C4-2B (cell line): Measurements from ENCODE around the gene MSMP.

ENCODE experiments used
- ZFX ChIP-seq: fragments of 450-650 bp; IDR thresholded peaks from 2 replicates; pipeline ENCODE4 v1.6.1; 2017
- TF ChIP-seq, protein P1 (sequence below): fragments of 450-650 bp; conservative IDR thresholded peaks from 2 replicates; pipeline ENCODE4 v1.5.1; 2017; ENCODE audit warnings: mild to moderate bottlenecking

DNA sequence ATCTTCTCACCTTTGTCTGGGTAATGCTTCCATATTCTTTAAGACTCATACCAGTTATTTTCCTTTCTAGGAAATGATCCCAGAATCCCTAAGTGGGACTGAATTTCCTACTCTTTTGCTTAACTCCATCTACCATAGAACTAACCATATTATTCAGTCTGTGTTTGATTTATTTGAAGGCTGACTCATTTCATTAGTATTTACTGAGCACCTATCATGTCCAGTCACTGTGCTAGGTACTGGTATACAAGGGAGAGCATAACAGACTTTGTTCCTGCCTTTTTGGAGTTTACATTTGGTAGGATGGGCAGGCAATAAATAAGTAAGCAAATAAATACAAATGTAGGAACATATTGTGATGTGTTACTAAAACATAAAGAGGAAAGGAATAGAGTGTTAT lies 41.6 kb upstream of the MSMP start:
- TF ChIP-seq, protein P1, sequence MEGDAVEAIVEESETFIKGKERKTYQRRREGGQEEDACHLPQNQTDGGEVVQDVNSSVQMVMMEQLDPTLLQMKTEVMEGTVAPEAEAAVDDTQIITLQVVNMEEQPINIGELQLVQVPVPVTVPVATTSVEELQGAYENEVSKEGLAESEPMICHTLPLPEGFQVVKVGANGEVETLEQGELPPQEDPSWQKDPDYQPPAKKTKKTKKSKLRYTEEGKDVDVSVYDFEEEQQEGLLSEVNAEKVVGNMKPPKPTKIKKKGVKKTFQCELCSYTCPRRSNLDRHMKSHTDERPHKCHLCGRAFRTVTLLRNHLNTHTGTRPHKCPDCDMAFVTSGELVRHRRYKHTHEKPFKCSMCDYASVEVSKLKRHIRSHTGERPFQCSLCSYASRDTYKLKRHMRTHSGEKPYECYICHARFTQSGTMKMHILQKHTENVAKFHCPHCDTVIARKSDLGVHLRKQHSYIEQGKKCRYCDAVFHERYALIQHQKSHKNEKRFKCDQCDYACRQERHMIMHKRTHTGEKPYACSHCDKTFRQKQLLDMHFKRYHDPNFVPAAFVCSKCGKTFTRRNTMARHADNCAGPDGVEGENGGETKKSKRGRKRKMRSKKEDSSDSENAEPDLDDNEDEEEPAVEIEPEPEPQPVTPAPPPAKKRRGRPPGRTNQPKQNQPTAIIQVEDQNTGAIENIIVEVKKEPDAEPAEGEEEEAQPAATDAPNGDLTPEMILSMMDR: no peak
- no peak for TF ChIP-seq ZFX
